GDM1 (cell line): ENCODE data around the gene TPD52L1.

Source experiments
- DNase-seq: peaks from one replicate; lab custom pipeline; 2025; lab: John Stamatoyannopoulos, UW

Gene TPD52L1

GRCh38 chr6:125175466-125176048, 22.0 kb downstream of the TPD52L1 start:
- no peak for DNase-seq

DNA sequence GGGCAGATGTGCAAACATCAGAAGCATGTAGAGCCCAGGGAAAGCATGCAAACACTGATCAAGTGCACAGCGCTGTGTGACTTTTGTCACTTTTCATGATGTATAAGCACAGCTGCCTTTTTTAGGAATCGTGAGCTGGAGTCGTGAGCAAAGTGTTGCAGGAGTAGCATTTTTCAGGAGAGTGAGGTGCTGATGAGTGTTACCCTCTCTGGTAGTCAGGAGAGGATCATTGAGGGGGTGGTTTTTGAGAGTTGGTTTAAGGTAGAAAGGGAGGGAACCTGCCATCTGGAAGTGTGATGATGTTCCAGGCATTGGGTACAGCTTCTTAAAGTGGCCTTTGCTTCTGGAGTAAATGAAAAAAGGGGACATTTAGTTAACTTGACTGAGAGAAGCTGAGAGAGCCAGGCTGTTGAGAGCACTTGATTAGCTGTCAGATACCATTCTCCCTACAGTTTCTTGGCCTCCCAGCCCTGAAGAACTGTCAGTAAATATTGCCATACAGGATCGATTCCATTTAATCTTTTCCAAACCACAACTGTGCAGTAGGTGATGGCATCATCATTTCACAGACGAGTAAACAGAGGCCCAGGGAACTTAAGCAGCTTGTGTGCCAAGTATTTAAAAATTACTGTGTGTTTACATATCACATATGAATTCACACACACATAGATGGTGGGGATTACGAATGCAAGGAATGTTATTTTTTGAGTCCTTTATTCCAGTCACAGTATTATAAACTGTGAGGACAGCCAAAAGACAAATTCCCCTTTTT, 28.9 kb downstream of the TPD52L1 start:
- no peak for DNase-seq

GRCh38 chr6:125183391-125183790, 29.8 kb downstream of the TPD52L1 start:
- DNase-seq: no peak

DNA sequence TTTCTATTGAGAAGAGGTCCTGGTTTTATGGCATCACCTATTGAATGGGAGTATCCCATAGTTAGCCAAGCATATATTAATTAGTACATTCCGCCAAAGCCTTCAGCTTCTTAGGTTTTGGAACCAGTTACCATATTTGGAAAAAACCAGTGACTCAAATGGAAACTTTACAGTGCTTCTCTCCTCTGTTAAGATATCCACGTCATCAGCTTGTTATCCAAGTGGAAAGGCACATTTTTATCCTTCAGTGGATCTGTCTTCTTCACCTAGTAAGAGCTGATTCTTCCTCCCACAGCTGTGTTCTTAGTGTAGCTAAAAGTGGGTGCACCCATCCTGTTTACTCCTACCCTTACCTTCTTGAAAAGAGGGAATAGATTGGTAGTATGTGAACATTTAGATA, 34.5 kb downstream of the TPD52L1 start:
- DNase-seq: no peak

- DNase-seq: no peak
Measured at GRCh38 chr6:125188594-125189203, 35.1 kb downstream of the TPD52L1 start.

DNA sequence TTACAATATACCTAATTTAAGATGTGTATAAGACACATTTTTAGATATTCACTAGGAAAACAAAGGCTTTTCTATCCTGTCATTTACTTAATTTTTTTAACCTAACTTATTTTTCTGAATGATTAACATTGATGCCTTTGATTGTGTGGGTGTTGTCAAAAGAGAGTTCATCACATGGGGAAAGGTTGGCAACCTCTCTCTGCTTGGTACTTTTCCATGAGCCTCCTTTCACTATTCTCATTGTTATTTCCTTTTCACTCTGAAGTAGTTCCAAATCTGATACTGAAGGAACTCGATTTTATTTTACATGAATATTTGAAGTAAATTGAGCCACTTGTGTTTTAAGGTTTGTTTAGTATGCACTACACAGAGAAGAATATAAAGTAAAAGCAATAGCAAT, 35.9 kb downstream of the TPD52L1 start:
- DNase-seq: no peak

GRCh38 chr6:125190667-125191066, 37.1 kb downstream of the TPD52L1 start:
- DNase-seq: no peak

- DNase-seq: peak; percentile 29
Measured at GRCh38 chr6:125191916-125192609, 38.5 kb downstream of the TPD52L1 start.

- no peak for DNase-seq
Measured at GRCh38 chr6:125192610-125192930, 39.0 kb downstream of the TPD52L1 start.

- no peak for DNase-seq
Measured at GRCh38 chr6:125193208-125193607, 39.6 kb downstream of the TPD52L1 start.

GRCh38 chr6:125194941-125195340, 41.4 kb downstream of the TPD52L1 start:
- DNase-seq: no peak

- no peak for DNase-seq
Measured at GRCh38 chr6:125195526-125195925, 42.0 kb downstream of the TPD52L1 start.

GRCh38 chr6:125196613-125197012, 43.0 kb downstream of the TPD52L1 start:
- DNase-seq: no peak

GRCh38 chr6:125197795-125198269, 44.3 kb downstream of the TPD52L1 start:
- no peak for DNase-seq

- no peak for DNase-seq
Measured at GRCh38 chr6:125198398-125198937, 44.9 kb downstream of the TPD52L1 start.

- no peak for DNase-seq
Measured at GRCh38 chr6:125200941-125201340, 47.4 kb downstream of the TPD52L1 start.

GRCh38 chr6:125201961-125202729, 48.6 kb downstream of the TPD52L1 start:
- DNase-seq: no peak

DNA sequence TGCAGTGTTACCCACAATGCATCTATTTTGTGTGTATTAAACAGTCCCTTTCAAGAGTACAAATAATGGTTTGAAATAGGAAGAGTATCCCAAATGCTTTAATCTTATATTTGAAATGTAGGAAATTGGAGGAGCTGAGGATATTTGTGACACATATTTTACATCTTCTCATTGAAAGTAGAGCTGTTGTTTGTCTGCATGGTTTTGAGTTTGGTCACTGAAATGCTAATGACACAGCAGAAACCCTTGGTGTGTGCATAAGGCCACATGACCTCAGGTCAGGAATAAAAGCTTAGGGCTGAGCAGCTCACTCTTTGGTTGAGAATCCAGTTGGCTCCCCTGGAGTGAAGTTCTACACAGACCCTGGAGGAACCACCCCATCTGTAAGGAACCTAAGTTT, 49.8 kb downstream of the TPD52L1 start:
- no peak for DNase-seq

- DNase-seq: no peak
Measured at GRCh38 chr6:125205931-125206330, 52.4 kb downstream of the TPD52L1 start.

DNA sequence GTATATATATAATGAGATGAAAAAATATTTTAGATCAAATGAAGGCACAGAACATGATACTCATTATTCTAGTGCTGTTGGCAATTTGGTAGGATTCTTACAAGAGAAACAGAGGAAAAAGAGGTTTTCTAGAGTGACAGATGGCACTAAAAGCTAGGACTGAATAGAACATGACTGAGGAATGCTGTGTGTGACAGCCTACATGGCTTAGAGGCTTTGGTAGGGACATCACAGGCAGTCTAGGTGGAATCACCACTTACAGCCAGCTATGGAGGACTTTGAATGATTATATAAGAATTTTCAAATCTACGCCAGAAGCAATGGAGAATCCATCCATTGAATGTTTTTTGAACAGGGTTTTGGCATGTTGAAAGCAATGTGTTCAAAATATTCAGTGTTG, 52.8 kb downstream of the TPD52L1 start:
- DNase-seq: no peak

- no peak for DNase-seq
Measured at GRCh38 chr6:125207956-125208355, 54.4 kb downstream of the TPD52L1 start.
